GM03348 (cell line): ENCODE measurements around the gene FSTL1.

Source experiments
- DNase-seq: peaks from one replicate; pipeline ENCODE4 v3.0.0; 2012; ENCODE audit warnings: low spot score

The FSTL1 gene

DNA sequence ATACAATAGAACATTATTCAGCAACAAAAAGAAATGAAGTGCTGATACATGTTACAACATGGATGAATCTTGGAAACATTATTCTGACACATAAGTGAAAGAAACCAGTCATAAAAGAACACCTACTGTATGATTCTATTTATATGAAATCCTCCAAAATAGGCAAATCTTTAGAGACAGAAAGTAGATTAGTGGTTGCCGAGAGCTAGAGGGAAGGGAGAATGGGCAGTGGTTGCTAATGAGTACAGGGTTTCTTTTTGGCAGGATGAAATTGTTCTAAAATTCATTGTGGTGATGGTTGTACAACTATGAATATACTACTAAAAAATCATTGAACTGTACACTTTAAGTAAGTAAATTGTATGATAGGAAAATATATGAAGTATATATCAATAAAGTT, 95.3 kb downstream of the FSTL1 start:
- DNase-seq, result no peak

GRCh38 chr3:120353463-120353862, 97.3 kb downstream of the FSTL1 start:
- no peak for DNase-seq

GRCh38 chr3:120352017-120352416, 98.8 kb downstream of the FSTL1 start:
- DNase-seq, result no peak

GRCh38 chr3:120350401-120350941, 100.3 kb downstream of the FSTL1 start:
- DNase-seq, result peak; percentile 52

DNA sequence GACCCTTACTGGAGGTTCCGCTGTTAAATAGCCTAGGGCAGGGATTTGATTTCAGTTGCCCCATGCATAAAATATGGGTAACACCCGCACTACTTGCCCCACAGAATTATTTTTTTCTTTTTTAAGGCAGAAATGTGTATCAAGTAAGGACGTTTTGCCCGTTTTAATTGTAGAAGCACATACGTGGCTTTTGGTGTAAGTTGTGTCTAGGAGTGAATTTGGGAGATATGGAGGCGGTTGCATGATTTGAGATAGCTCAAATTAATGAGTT, 101.0 kb downstream of the FSTL1 start:
- DNase-seq, result no peak

GRCh38 chr3:120348991-120349854, 101.6 kb downstream of the FSTL1 start, which contains the start of gene LRRC58:
Gene LRRC58, minus strand, starts transcription at chr3:120349354. Its CDS starts 111 bp downstream, at chr3:120349243.
- DNase-seq, result peak; percentile 98

GRCh38 chr3:120348065-120348990, 102.5 kb downstream of the FSTL1 start:
- DNase-seq, result peak; percentile 11

GRCh38 chr3:120344349-120344748, 106.4 kb downstream of the FSTL1 start:
- DNase-seq, result peak; percentile 4
